ENCODE measurements around the gene TMC3.

DNA sequence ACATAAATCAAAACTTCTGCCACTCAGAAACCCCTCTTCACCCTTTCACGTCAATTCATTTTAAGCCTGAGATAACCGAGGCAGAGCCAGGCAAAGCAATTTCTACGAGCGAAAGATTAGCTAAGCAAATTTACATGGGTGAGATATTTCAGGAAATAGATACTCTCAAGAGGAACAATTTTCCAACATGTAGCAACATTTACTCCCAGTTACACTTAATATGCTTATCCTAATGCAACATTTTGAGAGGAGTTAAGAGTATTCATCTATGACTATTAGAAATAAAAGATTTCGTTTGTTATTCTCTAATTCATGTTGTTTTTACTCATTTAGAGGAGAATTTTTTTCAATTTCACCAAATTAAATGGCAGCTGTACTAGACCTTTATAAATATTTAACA, 837 bp downstream of the TMC3 start:
- TF ChIP-seq CTCF (IDR thresholded peaks at IDR 0.05; ENCODE audit: insufficient read depth, low read depth, low read length) (no peak), EZH2 (IDR thresholded peaks at IDR 0.05; ENCODE audit: insufficient read depth, low read length) (no peak)
